Measurements from ENCODE around the gene RFTN1.

DNA sequence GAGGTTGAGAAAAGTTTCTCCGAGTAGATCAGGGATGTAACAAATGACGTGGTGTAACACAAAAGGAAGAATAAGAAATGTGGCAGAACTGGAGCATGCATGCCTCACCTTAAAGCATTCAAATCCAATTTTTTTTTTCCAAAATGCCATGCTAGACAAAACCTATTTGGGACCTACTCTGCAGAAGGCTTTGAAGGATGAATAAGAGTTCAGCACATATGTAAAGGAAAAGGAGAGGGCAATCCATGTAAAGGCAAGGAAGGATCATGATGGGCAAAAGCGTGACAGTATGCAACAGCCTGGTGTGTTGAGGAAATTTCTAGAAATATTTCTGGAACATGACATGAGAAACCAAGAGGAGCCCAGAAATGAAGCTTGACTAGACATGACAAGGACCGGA, 132.1 kb downstream of the RFTN1 start:
- TF ChIP-seq TAF9B (IDR thresholded peaks at IDR 0.05; ENCODE audit: partially characterized antibody) (no peak), ATF7 (IDR thresholded peaks at IDR 0.05) (no peak), SMARCE1 (IDR thresholded peaks at IDR 0.05) (no peak), RBM14 (IDR thresholded peaks at IDR 0.05; ENCODE audit: borderline replicate concordance, insufficient read depth, low read depth, low read length) (no peak), RAD21 (CRISPR knock-in tag; conservative IDR thresholded peaks at IDR 0.05 in 1 of 2, IDR thresholded peaks at IDR 0.05 in 1 of 2) (no peak), FOXJ3 (CRISPR knock-in tag; IDR thresholded peaks at IDR 0.05) (no peak), HNRNPL (IDR thresholded peaks at IDR 0.05; ENCODE audit: low read depth, low read length) (no peak), YY1 (IDR thresholded peaks at IDR 0.05; ENCODE audit: borderline replicate concordance in 1 of 3, control insufficient read depth in 1 of 3, extremely low read depth in 1 of 3, insufficient read depth in 3 of 3, insufficient read length in 1 of 3, insufficient replicate concordance in 2 of 3, low read depth in 1 of 3, low read length in 2 of 3) (no peak)
- TF ChIP-seq, protein P1, sequence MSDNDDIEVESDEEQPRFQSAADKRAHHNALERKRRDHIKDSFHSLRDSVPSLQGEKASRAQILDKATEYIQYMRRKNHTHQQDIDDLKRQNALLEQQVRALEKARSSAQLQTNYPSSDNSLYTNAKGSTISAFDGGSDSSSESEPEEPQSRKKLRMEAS (CRISPR knock-in tag; IDR thresholded peaks at IDR 0.05), result no peak
- TF ChIP-seq, protein P2, sequence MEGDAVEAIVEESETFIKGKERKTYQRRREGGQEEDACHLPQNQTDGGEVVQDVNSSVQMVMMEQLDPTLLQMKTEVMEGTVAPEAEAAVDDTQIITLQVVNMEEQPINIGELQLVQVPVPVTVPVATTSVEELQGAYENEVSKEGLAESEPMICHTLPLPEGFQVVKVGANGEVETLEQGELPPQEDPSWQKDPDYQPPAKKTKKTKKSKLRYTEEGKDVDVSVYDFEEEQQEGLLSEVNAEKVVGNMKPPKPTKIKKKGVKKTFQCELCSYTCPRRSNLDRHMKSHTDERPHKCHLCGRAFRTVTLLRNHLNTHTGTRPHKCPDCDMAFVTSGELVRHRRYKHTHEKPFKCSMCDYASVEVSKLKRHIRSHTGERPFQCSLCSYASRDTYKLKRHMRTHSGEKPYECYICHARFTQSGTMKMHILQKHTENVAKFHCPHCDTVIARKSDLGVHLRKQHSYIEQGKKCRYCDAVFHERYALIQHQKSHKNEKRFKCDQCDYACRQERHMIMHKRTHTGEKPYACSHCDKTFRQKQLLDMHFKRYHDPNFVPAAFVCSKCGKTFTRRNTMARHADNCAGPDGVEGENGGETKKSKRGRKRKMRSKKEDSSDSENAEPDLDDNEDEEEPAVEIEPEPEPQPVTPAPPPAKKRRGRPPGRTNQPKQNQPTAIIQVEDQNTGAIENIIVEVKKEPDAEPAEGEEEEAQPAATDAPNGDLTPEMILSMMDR (IDR thresholded peaks at IDR 0.05 in 2 of 3, conservative IDR thresholded peaks at IDR 0.05 in 1 of 3; ENCODE audit: insufficient read depth in 2 of 3, low read depth in 1 of 3, low read length in 3 of 3), result no peak
- TF ChIP-seq, protein P3, sequence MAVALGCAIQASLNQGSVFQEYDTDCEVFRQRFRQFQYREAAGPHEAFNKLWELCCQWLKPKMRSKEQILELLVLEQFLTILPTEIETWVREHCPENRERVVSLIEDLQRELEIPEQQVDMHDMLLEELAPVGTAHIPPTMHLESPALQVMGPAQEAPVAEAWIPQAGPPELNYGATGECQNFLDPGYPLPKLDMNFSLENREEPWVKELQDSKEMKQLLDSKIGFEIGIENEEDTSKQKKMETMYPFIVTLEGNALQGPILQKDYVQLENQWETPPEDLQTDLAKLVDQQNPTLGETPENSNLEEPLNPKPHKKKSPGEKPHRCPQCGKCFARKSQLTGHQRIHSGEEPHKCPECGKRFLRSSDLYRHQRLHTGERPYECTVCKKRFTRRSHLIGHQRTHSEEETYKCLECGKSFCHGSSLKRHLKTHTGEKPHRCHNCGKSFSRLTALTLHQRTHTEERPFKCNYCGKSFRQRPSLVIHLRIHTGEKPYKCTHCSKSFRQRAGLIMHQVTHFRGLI (CRISPR knock-in tag; IDR thresholded peaks at IDR 0.05), result no peak
- TF ChIP-seq, protein P4, sequence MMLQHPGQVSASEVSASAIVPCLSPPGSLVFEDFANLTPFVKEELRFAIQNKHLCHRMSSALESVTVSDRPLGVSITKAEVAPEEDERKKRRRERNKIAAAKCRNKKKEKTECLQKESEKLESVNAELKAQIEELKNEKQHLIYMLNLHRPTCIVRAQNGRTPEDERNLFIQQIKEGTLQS (IDR thresholded peaks at IDR 0.05), result no peak
- TF ChIP-seq, protein P4 (CRISPR knock-in tag; conservative IDR thresholded peaks at IDR 0.05), result no peak
- TF ChIP-seq, protein P5, sequence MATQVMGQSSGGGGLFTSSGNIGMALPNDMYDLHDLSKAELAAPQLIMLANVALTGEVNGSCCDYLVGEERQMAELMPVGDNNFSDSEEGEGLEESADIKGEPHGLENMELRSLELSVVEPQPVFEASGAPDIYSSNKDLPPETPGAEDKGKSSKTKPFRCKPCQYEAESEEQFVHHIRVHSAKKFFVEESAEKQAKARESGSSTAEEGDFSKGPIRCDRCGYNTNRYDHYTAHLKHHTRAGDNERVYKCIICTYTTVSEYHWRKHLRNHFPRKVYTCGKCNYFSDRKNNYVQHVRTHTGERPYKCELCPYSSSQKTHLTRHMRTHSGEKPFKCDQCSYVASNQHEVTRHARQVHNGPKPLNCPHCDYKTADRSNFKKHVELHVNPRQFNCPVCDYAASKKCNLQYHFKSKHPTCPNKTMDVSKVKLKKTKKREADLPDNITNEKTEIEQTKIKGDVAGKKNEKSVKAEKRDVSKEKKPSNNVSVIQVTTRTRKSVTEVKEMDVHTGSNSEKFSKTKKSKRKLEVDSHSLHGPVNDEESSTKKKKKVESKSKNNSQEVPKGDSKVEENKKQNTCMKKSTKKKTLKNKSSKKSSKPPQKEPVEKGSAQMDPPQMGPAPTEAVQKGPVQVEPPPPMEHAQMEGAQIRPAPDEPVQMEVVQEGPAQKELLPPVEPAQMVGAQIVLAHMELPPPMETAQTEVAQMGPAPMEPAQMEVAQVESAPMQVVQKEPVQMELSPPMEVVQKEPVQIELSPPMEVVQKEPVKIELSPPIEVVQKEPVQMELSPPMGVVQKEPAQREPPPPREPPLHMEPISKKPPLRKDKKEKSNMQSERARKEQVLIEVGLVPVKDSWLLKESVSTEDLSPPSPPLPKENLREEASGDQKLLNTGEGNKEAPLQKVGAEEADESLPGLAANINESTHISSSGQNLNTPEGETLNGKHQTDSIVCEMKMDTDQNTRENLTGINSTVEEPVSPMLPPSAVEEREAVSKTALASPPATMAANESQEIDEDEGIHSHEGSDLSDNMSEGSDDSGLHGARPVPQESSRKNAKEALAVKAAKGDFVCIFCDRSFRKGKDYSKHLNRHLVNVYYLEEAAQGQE (IDR thresholded peaks at IDR 0.05; ENCODE audit: borderline replicate concordance), result no peak
- TF ChIP-seq, protein P5 (CRISPR knock-in tag; IDR thresholded peaks at IDR 0.05; ENCODE audit: low read depth), result no peak
